Mucosa of gallbladder (tissue), 1 donor: ENCODE data around the gene TMEM43. TPM values are rescaled to one million over a fixed set of nuclear protein-coding genes. Genes with fewer than 3 reads are reported as not detected.
A peak's percentile ranks its signal among the peaks of the same experiment; 100 is the strongest.

Experiments
- DNase-seq: peaks from one replicate; pipeline ENCODE4 v3.0.0-alpha.2; 2020; ENCODE audit warnings: low spot score
- total RNA-seq: library from RNA; stranded (reverse); gene quantifications from one replicate; pipeline ENCODE4 v1.2.1, GENCODE V29; 2021
- donor health status: DM: no; HTN: no; CAD: no.

The TMEM43 gene
- total RNA-seq, 1 donor from 2014 or later, result 51.2 TPM

GRCh38 chr3:14137445-14137844, 12.6 kb downstream of the TMEM43 start:
- DNase-seq, result no peak

- DNase-seq, result no peak
Measured at GRCh38 chr3:14138109-14138877, 13.4 kb downstream of the TMEM43 start.

GRCh38 chr3:14138878-14139655, 14.2 kb downstream of the TMEM43 start:
- no peak for DNase-seq

- no peak for DNase-seq
Measured at GRCh38 chr3:14139771-14140170, 14.9 kb downstream of the TMEM43 start.

GRCh38 chr3:14140668-14141067, 15.8 kb downstream of the TMEM43 start:
- DNase-seq, result no peak

GRCh38 chr3:14141144-14141543, 16.3 kb downstream of the TMEM43 start:
- DNase-seq, result no peak

GRCh38 chr3:14141602-14142341, 16.9 kb downstream of the TMEM43 start:
- no peak for DNase-seq

GRCh38 chr3:14142567-14143270, 17.9 kb downstream of the TMEM43 start:
- DNase-seq, result no peak

- DNase-seq, result no peak
Measured at GRCh38 chr3:14143271-14144225, 18.7 kb downstream of the TMEM43 start.

- peak; percentile 89 for DNase-seq
Measured at GRCh38 chr3:14144423-14145075, 19.7 kb downstream of the TMEM43 start.

GRCh38 chr3:14145236-14145635, 20.4 kb downstream of the TMEM43 start:
- DNase-seq, result no peak

GRCh38 chr3:14145670-14146380, 21.0 kb downstream of the TMEM43 start:
- no peak for DNase-seq

- DNase-seq, result no peak
Measured at GRCh38 chr3:14146381-14147065, 21.7 kb downstream of the TMEM43 start.

GRCh38 chr3:14147066-14147435, 22.2 kb downstream of the TMEM43 start:
- no peak for DNase-seq

- no peak for DNase-seq
Measured at GRCh38 chr3:14147617-14148016, 22.8 kb downstream of the TMEM43 start.

- no peak for DNase-seq
Measured at GRCh38 chr3:14148041-14148985, 23.5 kb downstream of the TMEM43 start.

- DNase-seq, result no peak
Measured at GRCh38 chr3:14150078-14150477, 25.2 kb downstream of the TMEM43 start.
